OCI-LY1 (cell line): ENCODE data around the gene CDHR5.

Source experiments
- H2AFZ ChIP-seq: fragments of 200-600 bp; sonication (generic), shearing (Covaris generic); 2 replicates; pipeline ENCODE4 v1.6.0; 2014; ENCODE audit warnings: antibody characterized with exemption, mild to moderate bottlenecking, low read length
- H3F3A ChIP-seq: fragments of 200-600 bp; sonication (generic), shearing (Covaris generic); 2 replicates; pipeline ENCODE4 v1.6.0; 2014; ENCODE audit warnings: mild to moderate bottlenecking, antibody characterized with exemption, low read length, moderate library complexity; ENCODE audit not compliant: insufficient read depth
- H3K27ac ChIP-seq: fragments of 200-600 bp; sonication (generic); 2 replicates; pipeline ENCODE4 v1.5.1; 2014; ENCODE audit warnings: low read length, mixed run types, mild to moderate bottlenecking, low read depth; ENCODE audit not compliant: poor library complexity, severe bottlenecking
- H3K27me3 ChIP-seq: fragments of 200-600 bp; sonication (generic); 2 replicates; pipeline ENCODE4 v1.6.0; 2014; ENCODE audit warnings: antibody characterized with exemption, mild to moderate bottlenecking, low read length, moderate library complexity; ENCODE audit not compliant: insufficient read depth
- H3K36me3 ChIP-seq: fragments of 200-600 bp; sonication (generic); 2 replicates; pipeline ENCODE4 v1.6.1; 2014; ENCODE audit warnings: mild to moderate bottlenecking, antibody characterized with exemption, low read length, moderate library complexity, mixed read lengths; ENCODE audit not compliant: insufficient read depth
- H3K4me1 ChIP-seq: fragments of 200-600 bp; sonication (generic); 2 replicates; pipeline ENCODE4 v1.5.1; 2014; ENCODE audit warnings: mild to moderate bottlenecking, low read length, moderate library complexity; ENCODE audit not compliant: insufficient read depth, severe bottlenecking
- H3K4me2 ChIP-seq: fragments of 200-600 bp; sonication (generic), shearing (Covaris generic); 2 replicates; pipeline ENCODE4 v1.6.1; 2014; ENCODE audit warnings: low read length
- H3K4me3 ChIP-seq: fragments of 200-600 bp; sonication (generic); 2 replicates; pipeline ENCODE4 v1.5.1; 2014; ENCODE audit warnings: low read length, low read depth, mild to moderate bottlenecking, mixed read lengths; ENCODE audit not compliant: poor library complexity, severe bottlenecking
- H3K79me2 ChIP-seq: fragments of 200-600 bp; shearing (Covaris generic); 2 replicates; pipeline ENCODE4 v1.6.1; 2016; ENCODE audit warnings: mixed run types, low read length, mixed read lengths; ENCODE audit not compliant: insufficient read depth
- H3K9ac ChIP-seq: fragments of 200-600 bp; sonication (generic), shearing (Covaris generic); 2 replicates; pipeline ENCODE4 v1.6.1; 2014; ENCODE audit warnings: mild to moderate bottlenecking, low read length, mixed read lengths
- H3K9me2 ChIP-seq: fragments of 200-600 bp; sonication (generic), shearing (Covaris generic); 2 replicates; pipeline ENCODE4 v1.6.1; 2014; ENCODE audit warnings: low read depth, mild to moderate bottlenecking, low read length, mixed read lengths
- H3K9me3 ChIP-seq: fragments of 200-600 bp; shearing (Covaris generic); 2 replicates; pipeline ENCODE4 v1.6.1; 2014; ENCODE audit warnings: low read length, mixed read lengths
- H4K20me1 ChIP-seq: fragments of 200-600 bp; sonication (generic), shearing (Covaris generic); 2 replicates; pipeline ENCODE4 v1.6.0; 2016; ENCODE audit warnings: mild to moderate bottlenecking, low read length; ENCODE audit not compliant: insufficient read depth
- EZH2 ChIP-seq: fragments of 200-600 bp; sonication (generic), shearing (Covaris generic); IDR thresholded peaks from 2 replicates; pipeline ENCODE4 v1.8.0; 2017; ENCODE audit warnings: borderline replicate concordance, mixed run types, mild to moderate bottlenecking, antibody characterized with exemption, low read length, moderate library complexity, mixed read lengths
- TF ChIP-seq, protein P1 (sequence below): fragments of 200-600 bp; sonication (generic), shearing (Covaris generic); IDR thresholded peaks from 2 replicates; pipeline ENCODE4 v1.5.1; 2017; ENCODE audit warnings: mild to moderate bottlenecking, antibody characterized with exemption, low read length, moderate library complexity, mixed read lengths

The CDHR5 gene

DNA sequence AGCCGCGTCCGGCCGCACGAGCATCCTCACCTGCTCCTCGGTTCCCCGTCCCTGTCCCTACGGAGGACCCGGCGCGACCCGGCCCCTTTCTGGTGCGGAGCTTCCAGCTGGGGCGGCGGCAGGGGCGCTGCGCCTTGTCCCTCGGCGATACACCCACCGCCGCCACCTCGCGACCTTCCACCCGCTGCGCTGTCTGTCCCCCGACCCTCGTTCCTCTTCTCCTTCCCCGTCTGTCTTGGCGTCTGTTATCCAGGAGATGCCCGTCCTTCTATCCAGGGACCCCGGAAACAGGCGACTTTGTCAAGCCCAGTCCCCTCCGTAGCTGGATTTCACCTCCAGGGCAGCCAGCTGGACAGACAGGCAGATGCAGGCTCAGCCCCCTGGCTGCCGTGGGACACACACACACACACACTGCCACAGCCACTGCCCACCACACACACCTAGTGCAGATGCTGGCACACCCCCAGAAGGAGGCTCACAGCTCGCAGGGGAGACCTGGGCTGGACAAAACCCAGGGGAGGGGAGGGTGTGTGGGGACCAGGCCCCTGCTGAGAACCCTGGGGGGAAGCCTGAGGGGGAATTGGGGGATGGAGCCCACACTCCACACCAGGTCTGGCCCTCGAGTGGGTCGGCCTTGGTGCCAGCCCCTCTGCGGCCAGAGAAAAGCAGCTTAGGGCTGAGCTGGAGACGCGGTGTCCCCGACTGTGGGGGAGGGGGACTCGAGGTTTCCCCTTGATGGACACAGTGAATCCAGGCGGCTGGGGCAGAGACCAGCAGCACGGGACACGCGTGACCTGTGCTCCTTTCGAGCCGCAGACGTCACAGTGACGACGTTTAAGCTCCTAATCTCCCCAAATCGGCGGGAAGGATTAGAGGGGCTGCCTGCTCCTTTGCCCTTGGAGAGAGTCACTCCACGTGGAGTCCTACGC, 13.1 kb upstream of the CDHR5 start:
- H3K4me2 ChIP-seq, result no peak overlapping the region
- H3K36me3 ChIP-seq, result no peaks in the 10 kb centered on the region
- no peaks in the 10 kb centered on the region for H3F3A ChIP-seq
- no peak for TF ChIP-seq EZH2
- TF ChIP-seq, protein P1, sequence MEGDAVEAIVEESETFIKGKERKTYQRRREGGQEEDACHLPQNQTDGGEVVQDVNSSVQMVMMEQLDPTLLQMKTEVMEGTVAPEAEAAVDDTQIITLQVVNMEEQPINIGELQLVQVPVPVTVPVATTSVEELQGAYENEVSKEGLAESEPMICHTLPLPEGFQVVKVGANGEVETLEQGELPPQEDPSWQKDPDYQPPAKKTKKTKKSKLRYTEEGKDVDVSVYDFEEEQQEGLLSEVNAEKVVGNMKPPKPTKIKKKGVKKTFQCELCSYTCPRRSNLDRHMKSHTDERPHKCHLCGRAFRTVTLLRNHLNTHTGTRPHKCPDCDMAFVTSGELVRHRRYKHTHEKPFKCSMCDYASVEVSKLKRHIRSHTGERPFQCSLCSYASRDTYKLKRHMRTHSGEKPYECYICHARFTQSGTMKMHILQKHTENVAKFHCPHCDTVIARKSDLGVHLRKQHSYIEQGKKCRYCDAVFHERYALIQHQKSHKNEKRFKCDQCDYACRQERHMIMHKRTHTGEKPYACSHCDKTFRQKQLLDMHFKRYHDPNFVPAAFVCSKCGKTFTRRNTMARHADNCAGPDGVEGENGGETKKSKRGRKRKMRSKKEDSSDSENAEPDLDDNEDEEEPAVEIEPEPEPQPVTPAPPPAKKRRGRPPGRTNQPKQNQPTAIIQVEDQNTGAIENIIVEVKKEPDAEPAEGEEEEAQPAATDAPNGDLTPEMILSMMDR, result no peak
- no peaks in the 10 kb centered on the region for H3K27me3 ChIP-seq
- no peaks in the 10 kb centered on the region for H3K9me2 ChIP-seq
- H3K4me1 ChIP-seq, result no peaks in the 10 kb centered on the region
- no peak overlapping the region for H3K27ac ChIP-seq
- no peak overlapping the region for H2AFZ ChIP-seq
- no peak overlapping the region for H3K4me3 ChIP-seq
- no peaks in the 10 kb centered on the region for H4K20me1 ChIP-seq
- no peak overlapping the region for H3K9ac ChIP-seq
- no peaks in the 10 kb centered on the region for H3K79me2 ChIP-seq
- no peaks in the 10 kb centered on the region for H3K9me3 ChIP-seq

DNA sequence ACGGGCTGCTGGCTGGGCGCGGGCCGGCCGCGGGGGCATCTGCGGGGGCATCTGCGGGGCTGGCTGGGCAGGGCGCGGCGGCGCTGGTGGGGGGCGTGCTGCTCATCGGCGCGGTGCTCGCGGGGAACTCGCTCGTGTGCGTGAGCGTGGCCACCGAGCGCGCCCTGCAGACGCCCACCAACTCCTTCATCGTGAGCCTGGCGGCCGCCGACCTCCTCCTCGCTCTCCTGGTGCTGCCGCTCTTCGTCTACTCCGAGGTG, 12.5 kb upstream of the CDHR5 start:
- Histone ChIP-seq H3K9ac (no peak overlapping the region), H3K4me2 (no peak overlapping the region), H3K4me1 (no peaks in the 10 kb centered on the region), H3K27me3 (no peaks in the 10 kb centered on the region), H3F3A (no peaks in the 10 kb centered on the region), H4K20me1 (no peaks in the 10 kb centered on the region), H3K4me3 (no peak overlapping the region), H3K27ac (no peak overlapping the region), H2AFZ (no peak overlapping the region), H3K9me3 (no peaks in the 10 kb centered on the region), H3K36me3 (peaks cover 2% of the 10 kb centered on the region; the same call in 1 of the 2 replicates), H3K9me2 (no peaks in the 10 kb centered on the region), H3K79me2 (no peaks in the 10 kb centered on the region)
- no peak for TF ChIP-seq EZH2
- TF ChIP-seq, protein P1, result no peak

DNA sequence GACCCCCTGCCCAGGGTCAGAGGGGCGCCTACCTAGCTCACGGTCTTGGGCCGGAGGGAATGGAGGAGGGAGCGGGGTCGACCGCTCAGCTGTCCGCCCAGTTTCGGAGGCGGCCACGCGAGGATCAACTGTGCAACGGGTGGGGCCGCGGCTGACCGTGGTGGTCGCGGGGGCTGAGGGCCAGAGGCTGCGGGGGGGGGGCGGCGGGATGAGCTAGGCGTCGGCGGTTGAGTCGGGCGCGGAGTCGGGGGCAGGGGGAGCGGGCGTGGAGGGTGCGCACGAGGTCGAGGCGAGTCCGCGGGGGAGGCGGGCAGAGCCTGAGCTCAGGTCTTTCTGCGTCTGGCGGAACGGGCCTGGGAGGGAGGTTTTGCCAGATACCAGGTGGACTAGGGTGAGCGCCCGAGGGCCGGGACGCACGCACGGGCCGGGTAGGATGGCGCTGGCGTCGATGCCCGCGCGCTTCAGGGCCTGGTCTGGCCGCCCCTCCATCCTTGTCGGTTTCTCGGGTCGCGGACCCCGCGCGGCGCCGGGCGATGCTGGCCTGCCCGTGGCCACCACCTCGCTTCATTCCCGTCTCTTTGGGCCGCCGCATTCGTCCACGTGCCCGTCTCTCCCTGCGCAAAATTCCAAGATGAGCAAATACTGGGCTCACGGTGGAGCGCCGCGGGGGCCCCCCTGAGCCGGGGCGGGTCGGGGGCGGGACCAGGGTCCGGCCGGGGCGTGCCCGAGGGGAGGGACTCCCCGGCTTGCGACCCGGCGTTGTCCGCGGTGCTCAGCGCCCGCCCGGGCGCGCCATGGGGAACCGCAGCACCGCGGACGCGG, 12.0 kb upstream of the CDHR5 start, which contains the start of gene DRD4:
Gene DRD4 (plus strand): TSS at position 759 of the 822 bp plus-strand sequence. CDS start 36 bp downstream, at position 795.
- H3K4me1 ChIP-seq, result no peaks in the 10 kb centered on the region
- peaks cover 2% of the 10 kb centered on the region; the same call in 1 of the 2 replicates for H3K36me3 ChIP-seq
- H3F3A ChIP-seq, result no peaks in the 10 kb centered on the region
- H3K27me3 ChIP-seq, result no peaks in the 10 kb centered on the region
- H3K4me3 ChIP-seq, result no peak within 1 kb of the TSS
- H3K9me3 ChIP-seq, result no peaks in the 10 kb centered on the region
- H4K20me1 ChIP-seq, result no peaks in the 10 kb centered on the region
- no peak within 1 kb of the TSS for H2AFZ ChIP-seq
- H3K79me2 ChIP-seq, result no peaks in the 10 kb centered on the region
- no peak within 1 kb of the TSS for H3K27ac ChIP-seq
- no peak within 1 kb of the TSS for H3K9ac ChIP-seq
- H3K4me2 ChIP-seq, result no peak within 1 kb of the TSS
- no peaks in the 10 kb centered on the region for H3K9me2 ChIP-seq
- TF ChIP-seq, protein P1, result no peak
- TF ChIP-seq EZH2, result no peak
